SHP77 treated with DMSO at 0.1 percent for 48 hours (cell line): ENCODE measurements around the gene FAHD1.

Experiments used
- DNase-seq: peaks from one replicate; lab custom pipeline; 2025; lab: John Stamatoyannopoulos, UW

FAHD1 gene

DNA sequence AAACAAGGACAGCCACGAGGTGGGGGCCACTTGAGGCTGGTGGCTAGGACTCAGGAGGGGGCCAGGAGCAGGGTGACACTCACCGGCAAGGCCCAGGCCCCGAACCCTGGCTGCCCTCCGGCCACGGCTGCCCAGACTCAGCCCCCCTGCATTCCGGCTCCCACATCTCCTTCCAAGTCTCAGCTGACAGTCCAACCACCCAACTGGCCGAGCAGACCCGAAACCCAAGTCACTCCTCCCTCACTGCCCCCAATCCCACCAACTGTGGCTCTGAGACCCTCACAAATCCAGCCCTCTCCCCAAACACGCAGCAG lies 9.8 kb upstream of the FAHD1 start:
- DNase-seq, result no peak

GRCh38 chr16:1817716-1818115 lies 9.3 kb upstream of the FAHD1 start:
- no peak for DNase-seq

GRCh38 chr16:1818204-1818872 lies 8.7 kb upstream of the FAHD1 start:
- DNase-seq, result no peak

DNA sequence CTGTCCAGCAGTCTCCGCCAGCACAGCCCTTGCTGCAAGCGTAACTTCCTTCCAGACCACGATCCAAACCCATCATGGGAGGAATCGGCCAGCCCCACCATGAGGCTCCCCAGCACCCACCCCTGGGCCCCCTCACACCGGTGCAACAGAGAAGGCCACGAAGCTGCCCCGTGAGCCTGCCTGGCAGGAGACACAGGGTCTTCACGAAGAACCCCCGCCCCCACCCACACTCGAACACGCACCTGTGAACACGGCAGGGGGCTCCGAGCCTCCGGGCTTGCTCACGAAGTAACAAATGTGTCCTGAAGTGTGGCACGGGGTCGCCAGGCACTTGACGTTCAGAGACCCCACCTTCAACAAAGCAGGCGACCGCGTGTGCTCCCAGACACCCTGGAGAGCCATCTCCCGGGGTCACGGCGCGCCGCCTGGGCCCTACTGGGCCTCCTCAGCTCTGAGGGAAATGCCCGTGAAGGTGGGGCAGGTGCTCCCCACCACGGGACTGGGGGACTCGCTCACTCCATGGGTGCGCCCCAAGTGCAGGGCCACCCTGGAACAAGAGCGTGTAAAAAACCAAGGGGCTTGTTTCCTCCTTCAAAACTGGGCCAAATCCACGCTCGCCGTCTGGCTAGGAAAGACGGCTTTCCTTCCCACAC lies 8.0 kb upstream of the FAHD1 start:
- no peak for DNase-seq

- DNase-seq, result no peak
Measured at GRCh38 chr16:1819611-1820010, 7.4 kb upstream of the FAHD1 start.

DNA sequence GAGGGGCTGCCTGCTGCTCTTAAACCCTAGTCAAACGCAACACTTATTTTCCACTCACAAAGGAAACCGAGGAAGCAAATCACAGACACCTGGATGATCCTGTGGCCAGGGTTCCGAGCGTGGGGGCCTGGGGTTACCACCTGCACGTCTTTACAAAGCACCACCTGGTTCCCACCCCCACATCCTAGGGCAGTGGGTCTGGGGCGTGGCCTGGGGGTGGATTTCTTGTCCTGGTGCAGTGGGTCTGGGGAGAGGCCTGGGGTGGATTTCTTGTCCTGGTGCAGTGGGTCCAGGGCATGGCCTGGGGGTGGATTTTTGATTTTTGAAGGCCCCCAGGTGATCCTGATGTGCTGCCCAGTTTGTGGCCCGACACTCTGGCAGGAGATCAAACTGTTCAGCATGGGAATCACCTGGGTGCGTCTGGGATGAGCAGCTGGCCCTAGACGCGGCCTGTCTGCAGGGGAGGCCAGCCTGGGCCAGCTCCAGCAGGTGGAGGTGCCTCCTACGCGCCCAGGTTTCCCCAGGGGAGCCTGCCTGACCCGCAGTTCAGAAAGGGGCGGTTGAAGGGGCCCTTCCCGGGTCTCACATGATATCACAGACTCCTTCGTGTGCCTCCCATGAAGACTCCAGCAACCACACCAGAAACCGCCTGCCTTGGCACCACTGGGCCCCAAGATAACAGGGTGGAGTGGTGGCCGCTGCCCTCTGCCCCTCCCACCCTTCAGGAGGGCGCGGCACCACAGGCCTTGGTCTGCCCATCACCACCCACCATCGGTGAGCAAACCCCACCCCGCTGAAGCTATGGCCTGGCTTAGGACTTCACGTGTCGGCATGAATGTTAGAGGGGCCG lies 6.7 kb upstream of the FAHD1 start:
- no peak for DNase-seq

GRCh38 chr16:1820946-1821290 lies 6.1 kb upstream of the FAHD1 start:
- no peak for DNase-seq

DNA sequence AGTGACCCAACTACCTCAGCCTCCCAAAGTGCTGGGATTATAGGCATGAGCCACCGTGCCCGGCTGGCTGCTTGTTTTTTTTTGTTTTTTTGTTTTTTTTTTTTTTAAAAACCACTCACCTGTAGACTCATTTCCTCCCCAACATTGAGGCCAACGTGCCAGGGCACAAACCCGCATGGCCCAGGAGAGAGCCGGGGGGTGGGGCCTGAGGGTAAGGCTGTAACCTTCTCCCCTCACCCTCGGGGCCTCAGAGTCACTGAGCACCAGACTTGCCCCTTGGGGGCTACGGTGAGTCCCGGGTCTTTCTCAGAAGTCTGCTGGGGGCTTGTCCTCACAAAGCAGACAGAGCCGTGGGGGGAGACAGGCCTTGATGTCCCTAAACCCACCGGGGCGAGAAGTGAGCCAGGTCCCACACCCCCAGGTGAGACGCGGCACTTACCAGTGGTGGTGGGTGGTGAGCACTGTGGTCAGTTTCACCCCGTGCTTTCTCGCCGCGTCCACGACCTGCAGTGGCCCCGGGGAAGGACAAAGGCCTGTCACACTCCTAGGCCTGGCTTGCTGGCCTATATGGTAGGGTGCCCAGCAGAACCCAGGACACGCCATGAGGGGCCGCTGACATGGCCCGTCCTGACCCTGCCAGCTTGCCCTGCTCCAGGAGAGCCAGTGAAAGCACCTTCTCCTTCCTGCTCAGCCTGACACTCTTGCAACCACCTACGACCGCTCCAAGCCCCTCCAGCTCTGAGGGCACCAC lies 5.0 kb upstream of the FAHD1 start:
- DNase-seq, result no peak

DNA sequence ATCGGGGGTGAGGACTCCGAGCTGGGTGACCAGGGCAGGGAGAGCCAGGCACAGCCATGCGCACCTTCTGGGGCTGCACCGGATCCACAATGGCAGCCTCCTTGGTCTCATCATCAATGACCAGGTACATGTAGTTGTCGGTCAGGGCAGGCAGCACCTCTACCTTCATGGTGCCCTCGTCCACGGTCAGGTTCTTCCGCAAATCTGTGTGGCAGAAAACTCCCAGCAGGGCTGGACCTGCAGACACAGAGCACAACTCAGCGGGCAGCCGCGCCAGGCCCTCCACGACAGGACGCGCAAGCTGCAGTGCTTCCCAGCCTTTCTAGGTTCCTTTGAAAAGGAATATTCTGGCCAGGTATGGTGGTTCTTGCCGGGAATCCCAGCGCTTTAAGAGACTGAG lies 4.2 kb upstream of the FAHD1 start:
- no peak for DNase-seq

- DNase-seq, result no peak
Measured at GRCh38 chr16:1823821-1824220, 3.2 kb upstream of the FAHD1 start.

- no peak for DNase-seq
Measured at GRCh38 chr16:1825381-1825863, 1.6 kb upstream of the FAHD1 start.

DNA sequence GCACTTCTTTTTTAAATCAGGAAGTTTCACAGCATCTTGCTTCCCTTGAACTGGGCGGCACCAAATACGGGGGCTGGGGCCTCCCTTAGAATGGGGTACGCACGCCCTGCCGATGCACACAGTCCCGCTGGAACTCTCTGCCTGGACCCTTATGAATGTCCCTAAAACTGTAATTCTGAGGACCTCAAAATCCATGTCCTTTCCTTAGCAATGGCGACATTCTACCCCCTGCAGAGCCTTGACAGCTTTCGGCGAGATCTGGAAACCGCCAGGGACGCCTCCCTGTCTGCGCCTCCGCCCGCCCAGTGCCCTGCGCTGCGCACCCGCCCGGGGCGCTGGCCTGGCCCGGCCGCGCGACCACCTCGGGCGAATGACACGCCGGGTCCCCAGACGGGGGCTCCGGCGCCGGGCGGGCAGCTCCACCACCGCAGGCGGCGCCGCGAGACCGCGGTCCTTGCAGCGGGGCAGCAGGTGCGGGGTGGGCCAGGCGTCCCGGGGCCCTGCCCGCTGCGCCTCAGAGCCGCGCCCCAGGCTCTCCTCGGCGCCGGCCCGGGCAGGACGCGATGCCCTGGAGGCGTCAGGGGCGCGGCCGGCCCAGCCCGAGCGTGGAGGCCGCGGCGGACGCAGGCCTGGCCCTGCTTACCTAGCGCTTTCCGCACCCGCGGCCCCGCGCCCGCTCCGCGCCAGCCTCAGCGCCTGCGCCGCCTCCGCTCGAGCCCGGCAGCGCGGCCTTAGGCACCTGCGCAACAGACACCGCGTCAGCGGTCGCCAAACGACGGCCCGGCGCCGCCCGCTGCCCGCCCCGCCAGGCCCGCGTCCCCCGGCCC lies 929 bp upstream of the FAHD1 start:
- no peak for DNase-seq

- DNase-seq, result no peak
Measured at GRCh38 chr16:1828645-1829410, 1.8 kb downstream of the FAHD1 start.

GRCh38 chr16:1830213-1830612 lies 3.2 kb downstream of the FAHD1 start:
- DNase-seq, result no peak

DNA sequence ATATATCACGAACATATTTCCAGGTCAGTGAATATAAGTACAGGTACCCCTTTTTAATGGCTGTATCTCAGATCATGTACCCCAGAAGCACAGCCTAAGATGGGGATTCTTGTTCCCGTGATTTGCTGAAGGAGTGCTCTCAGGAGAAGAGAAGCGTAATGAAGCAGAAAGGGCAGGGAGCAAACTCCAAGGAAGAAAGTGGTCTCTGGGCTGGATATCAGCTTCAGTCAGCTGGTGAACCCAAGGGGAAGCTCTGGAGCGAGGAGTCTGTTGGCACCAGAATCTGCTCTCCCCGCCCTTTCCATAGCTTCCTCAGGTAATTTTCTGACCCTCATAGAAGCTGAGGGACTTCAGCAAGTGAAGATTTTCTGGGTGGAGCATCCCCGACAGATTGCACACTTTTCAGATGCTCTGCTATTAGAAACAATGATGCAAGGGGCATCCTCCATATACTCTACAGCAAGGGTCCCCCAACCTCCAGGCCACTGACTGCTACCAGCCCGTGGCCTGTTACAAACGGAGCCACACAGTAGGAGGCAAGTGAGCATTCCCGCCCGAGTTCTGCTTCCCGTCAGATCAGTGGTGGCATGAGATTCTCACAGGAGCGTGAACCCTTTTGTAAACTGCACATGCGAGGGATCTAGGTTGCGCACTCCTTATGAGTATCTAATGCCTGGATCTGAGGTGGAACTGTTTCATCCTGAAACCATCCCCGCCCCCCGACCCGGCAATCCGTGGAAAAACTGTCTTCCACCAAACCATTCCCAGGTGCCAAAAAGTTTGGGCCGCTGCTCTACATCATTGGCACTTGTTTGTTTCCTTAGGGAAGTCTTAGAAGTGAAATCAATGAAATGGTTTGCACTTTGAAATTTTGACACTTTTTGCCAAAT lies 4.4 kb downstream of the FAHD1 start:
- DNase-seq, result no peak

- DNase-seq, result peak; percentile 21
Measured at GRCh38 chr16:1832838-1833454, 5.9 kb downstream of the FAHD1 start.

DNA sequence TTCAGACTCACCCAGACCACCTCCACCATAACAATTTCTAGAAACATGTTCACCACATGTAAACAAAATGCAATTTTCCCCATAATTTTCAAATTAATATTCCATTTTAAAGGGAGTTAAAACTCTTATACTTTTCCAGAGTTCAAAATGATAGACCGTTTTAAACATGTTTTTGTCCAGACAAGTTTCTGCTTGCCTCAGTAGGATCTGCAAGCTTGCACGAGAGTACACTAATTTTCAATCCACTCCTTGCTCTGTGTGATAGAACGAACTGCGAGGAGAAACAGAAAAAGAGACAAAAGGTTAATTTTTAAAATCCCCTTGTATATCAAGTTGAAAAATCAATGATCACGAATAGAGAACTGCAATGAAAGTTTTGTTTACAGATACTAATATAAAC lies 7.1 kb downstream of the FAHD1 start:
- DNase-seq, result no peak

DNA sequence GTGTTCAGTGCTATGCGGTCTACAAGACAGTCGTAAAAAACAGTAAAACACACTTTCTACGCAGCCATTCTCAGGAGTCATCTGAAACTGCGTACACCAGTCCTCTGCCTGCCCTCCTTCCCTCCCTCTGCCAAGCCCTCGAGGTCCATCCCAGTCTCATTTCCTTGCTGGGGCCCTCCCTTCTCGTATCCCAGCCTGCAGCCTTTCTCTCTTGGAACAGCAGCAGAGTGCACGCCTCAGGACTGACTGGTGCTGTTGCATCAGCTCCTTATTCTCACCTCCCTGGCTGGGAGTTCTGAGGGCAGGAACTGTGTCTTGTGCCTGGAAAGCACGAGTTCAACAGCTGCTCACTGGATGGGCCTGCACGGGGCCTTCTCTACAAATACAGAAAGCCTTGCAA lies 12.5 kb downstream of the FAHD1 start:
- DNase-seq, result no peak

- DNase-seq, result no peak
Measured at GRCh38 chr16:1845985-1846384, 19.0 kb downstream of the FAHD1 start.
